Progenitor cell of endocrine pancreas (in vitro differentiated cells): ENCODE measurements around the gene PIP4K2C. TPM values are rescaled to one million over a fixed set of nuclear protein-coding genes. Genes with fewer than 3 reads are reported as not detected.

Experiments used
- DNase-seq: peaks from one replicate; pipeline ENCODE4 v3.0.0; 2021; ENCODE audit warnings: low spot score; ENCODE audit not compliant: unreplicated experiment
- H3K27ac Mint-ChIP-seq: 2 replicates; pipeline ENCODE4 v1.8.0; 2021; ENCODE audit warnings: mild to moderate bottlenecking, moderate library complexity, mixed read lengths
- H3K27me3 Mint-ChIP-seq: 2 replicates; pipeline ENCODE4 v1.8.0; 2021; ENCODE audit warnings: mixed read lengths
- H3K36me3 Mint-ChIP-seq: 2 replicates; pipeline ENCODE4 v1.8.0; 2022; ENCODE audit warnings: mixed read lengths; ENCODE audit not compliant: insufficient read depth
- H3K4me1 Mint-ChIP-seq: 2 replicates; pipeline ENCODE4 v1.8.0; 2021; ENCODE audit warnings: low read depth, mixed read lengths
- H3K4me3 Mint-ChIP-seq: 2 replicates; pipeline ENCODE4 v1.8.0; 2021; ENCODE audit warnings: low read depth, mild to moderate bottlenecking, moderate library complexity, mixed read lengths
- H3K9me3 Mint-ChIP-seq: 2 replicates; pipeline ENCODE4 v1.8.0; 2021; ENCODE audit warnings: low read depth, mixed read lengths
- CTCF ChIP-seq: fragments of 200-600 bp; sonication (generic); IDR thresholded peaks from one replicate; pipeline ENCODE4 v1.5.0; 2021; ENCODE audit warnings: antibody characterized with exemption, mild to moderate bottlenecking; ENCODE audit not compliant: unreplicated experiment
- total RNA-seq: library from RNA; stranded (reverse); gene quantifications from 2 replicates; pipeline ENCODE4 v1.2.1, GENCODE V29; 2021

PIP4K2C gene
- total RNA-seq, 1 donor from 2014 or later, result 38.4 TPM

DNA sequence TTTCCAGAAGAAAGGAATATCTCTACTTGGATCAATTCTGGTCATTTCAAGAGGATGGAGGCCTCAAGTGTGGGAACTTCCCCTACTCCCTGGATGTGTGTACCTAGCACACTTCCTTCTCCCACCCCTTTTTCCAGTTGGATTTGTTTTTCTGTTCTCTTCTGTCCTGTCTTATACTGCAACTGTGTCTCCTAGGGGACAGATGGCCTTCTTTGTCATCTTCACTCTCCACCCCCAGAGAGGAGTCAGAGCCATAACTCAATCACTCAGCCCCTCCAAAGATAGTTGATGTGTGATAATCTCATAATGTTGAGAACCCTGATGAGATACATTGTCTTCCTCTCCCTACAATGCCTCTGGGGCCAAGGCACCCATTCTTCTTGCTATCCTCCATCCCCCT is 11.6 kb downstream of the PIP4K2C start:
- Mint-ChIP-seq H3K4me3 (no peak overlapping the region), H3K27me3 (peaks cover under 1% of the 10 kb centered on the region), H3K27ac (no peak overlapping the region), H3K4me1 (peaks cover 15% of the 10 kb centered on the region), H3K36me3 (peaks cover 30% of the 10 kb centered on the region), H3K9me3 (no peaks in the 10 kb centered on the region)
- TF ChIP-seq CTCF, result no peak
- no peak for DNase-seq

- H3K27me3 Mint-ChIP-seq, result peaks cover 4% of the 10 kb centered on the region
- TF ChIP-seq CTCF, result no peak
- DNase-seq, result no peak
- no peak overlapping the region for H3K27ac Mint-ChIP-seq
- peak overlapping the region; percentile 85 for H3K4me3 Mint-ChIP-seq
- peaks cover 28% of the 10 kb centered on the region for H3K36me3 Mint-ChIP-seq
- H3K9me3 Mint-ChIP-seq, result no peaks in the 10 kb centered on the region
- H3K4me1 Mint-ChIP-seq, result peaks cover 15% of the 10 kb centered on the region
These were observed 12.3 kb downstream of the PIP4K2C start for GRCh38 chr12:57603324-57603723.

- peak overlapping the region; percentile 85 for H3K4me3 Mint-ChIP-seq
- H3K4me1 Mint-ChIP-seq, result peaks cover 15% of the 10 kb centered on the region
- TF ChIP-seq CTCF, result no peak
- H3K9me3 Mint-ChIP-seq, result no peaks in the 10 kb centered on the region
- H3K27me3 Mint-ChIP-seq, result peaks cover 8% of the 10 kb centered on the region
- H3K27ac Mint-ChIP-seq, result peak overlapping the region; percentile 87
- peaks cover 28% of the 10 kb centered on the region for H3K36me3 Mint-ChIP-seq
- DNase-seq, result no peak
These were observed 12.9 kb downstream of the PIP4K2C start for GRCh38 chr12:57603815-57604453.

DNA sequence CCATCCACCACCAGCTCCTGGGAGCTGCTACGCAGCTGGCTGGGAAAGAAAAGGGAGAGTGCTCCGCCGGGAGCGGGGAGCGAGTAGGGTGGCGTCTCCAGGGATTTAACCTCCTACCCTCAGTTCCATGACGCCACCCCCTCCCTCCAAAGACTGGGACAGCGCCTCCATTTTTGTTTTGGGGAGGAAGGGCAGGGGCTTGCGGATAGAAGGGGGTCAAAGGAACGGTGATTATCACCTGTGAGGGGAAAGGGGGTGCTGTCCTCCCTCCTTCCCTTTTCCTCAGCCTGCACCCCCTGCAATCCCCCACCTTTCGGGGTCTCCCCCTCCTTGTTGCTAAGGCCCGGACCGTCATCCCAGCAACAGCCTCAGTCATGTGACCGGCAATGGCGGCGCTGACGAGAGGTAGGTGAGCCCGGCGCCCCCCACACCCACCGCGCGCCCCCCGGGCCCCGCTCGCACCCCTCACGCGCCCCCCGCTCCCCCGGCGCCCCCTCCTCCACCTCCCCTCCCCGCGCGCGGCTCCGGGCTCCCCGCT is 13.5 kb downstream of the PIP4K2C start, which contains the start of gene DTX3:
TSS of gene DTX3 (plus strand) at position 371 of the 538 bp plus-strand sequence. CDS start 1,694 bp downstream, outside the sequence.
- Mint-ChIP-seq H3K27ac (peak within 1 kb of the TSS; percentile 89), H3K27me3 (peaks cover 13% of the 10 kb centered on the region), H3K36me3 (peaks cover 29% of the 10 kb centered on the region), H3K4me3 (peak within 1 kb of the TSS; percentile 85), H3K4me1 (peaks cover 15% of the 10 kb centered on the region), H3K9me3 (no peaks in the 10 kb centered on the region)
- no peak for DNase-seq
- no peak for TF ChIP-seq CTCF

DNA sequence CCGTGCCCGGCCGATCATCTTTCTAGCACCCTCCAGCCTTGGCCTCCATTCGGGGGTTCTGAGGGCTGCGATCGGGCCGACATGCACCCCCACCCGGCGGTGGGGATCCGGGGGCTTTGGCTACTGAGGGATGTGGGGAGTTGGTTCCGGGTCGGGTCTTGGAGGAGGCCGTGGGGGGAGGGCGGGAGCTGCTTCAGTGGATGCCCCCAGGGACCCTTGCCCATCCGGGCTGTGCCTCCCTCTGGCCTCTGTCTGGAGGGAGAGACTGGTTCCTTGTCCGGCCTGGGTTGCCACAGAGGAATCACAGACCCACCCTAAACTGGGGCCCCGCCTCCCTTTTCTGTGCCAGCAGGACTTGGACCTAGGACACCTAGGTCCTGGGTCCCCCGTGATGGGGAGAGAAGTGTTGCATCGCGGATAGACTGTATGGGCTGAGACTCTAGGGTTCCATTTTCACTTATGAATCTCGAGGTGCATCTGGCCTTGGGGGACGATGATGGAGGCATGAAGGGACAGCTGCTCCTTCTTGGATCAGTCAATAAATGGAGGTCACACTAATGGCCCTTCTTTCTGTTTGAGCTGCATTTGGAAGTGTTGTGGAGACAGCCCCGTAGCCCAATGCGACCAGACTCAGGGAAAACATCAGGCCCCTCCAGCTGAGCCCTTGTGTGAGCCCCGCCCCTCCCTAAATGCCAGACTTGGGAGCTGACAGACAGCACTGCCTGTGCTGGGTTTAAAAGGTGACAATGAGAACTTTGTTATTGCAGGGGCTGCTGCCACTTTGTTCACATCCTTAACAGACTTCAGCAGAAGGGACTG is 14.2 kb downstream of the PIP4K2C start:
- DNase-seq, result no peak
- peak overlapping the region; percentile 89 for H3K27ac Mint-ChIP-seq
- peak overlapping the region; percentile 85 for H3K4me3 Mint-ChIP-seq

More for the DNA sequence above, 14.2 kb downstream of the PIP4K2C start:
- peaks cover 17% of the 10 kb centered on the region for H3K4me1 Mint-ChIP-seq
- TF ChIP-seq CTCF, result no peak
- H3K36me3 Mint-ChIP-seq, result peaks cover 27% of the 10 kb centered on the region
- no peaks in the 10 kb centered on the region for H3K9me3 Mint-ChIP-seq
- H3K27me3 Mint-ChIP-seq, result peaks cover 18% of the 10 kb centered on the region
